GM21381 (cell line): Measurements from ENCODE around the gene CAVIN1.
"Not testable (repeated sequence)": the region's sequence is repeated elsewhere in the genome, so short reads cannot be mapped to it uniquely, and the experiment has no call there.

Experiments used
- ATAC-seq: cut with Tn5 transposase; IDR thresholded peaks from one replicate; pipeline ENCODE4 v1.9.1; 2021; ENCODE audit warnings: mild to moderate bottlenecking, moderate library complexity; ENCODE audit not compliant: unreplicated experiment

Gene CAVIN1

GRCh38 chr17:42406615-42407288, 16.3 kb downstream of the CAVIN1 start:
- ATAC-seq: no peak

- no peak for ATAC-seq
Observed at GRCh38 chr17:42405963-42406495, 17.0 kb downstream of the CAVIN1 start.

GRCh38 chr17:42405076-42405475, 18.0 kb downstream of the CAVIN1 start:
- no peak for ATAC-seq

- no peak for ATAC-seq
Observed at GRCh38 chr17:42404326-42405055, 18.6 kb downstream of the CAVIN1 start.

GRCh38 chr17:42403150-42403549, 19.9 kb downstream of the CAVIN1 start:
- no peak for ATAC-seq

GRCh38 chr17:42402117-42402516, 20.9 kb downstream of the CAVIN1 start:
- no peak for ATAC-seq

- ATAC-seq: not testable (repeated sequence)
Observed at GRCh38 chr17:42400844-42401375, 22.1 kb downstream of the CAVIN1 start.

GRCh38 chr17:42399948-42400843, 22.9 kb downstream of the CAVIN1 start:
- ATAC-seq: no peak

GRCh38 chr17:42399121-42399520, 23.9 kb downstream of the CAVIN1 start:
- no peak for ATAC-seq

GRCh38 chr17:42395601-42396000, 27.5 kb downstream of the CAVIN1 start:
- not testable (repeated sequence) for ATAC-seq

GRCh38 chr17:42394838-42395237, 28.2 kb downstream of the CAVIN1 start:
- no peak for ATAC-seq

GRCh38 chr17:42392692-42393415, 30.2 kb downstream of the CAVIN1 start:
- no peak for ATAC-seq

GRCh38 chr17:42391439-42391838, 31.6 kb downstream of the CAVIN1 start:
- not testable (repeated sequence) for ATAC-seq

- ATAC-seq: no peak
Observed at GRCh38 chr17:42389899-42390298, 33.2 kb downstream of the CAVIN1 start.

- ATAC-seq: no peak
Observed at GRCh38 chr17:42389135-42389417, 34.0 kb downstream of the CAVIN1 start.

- peak; percentile 87 for ATAC-seq
Observed at GRCh38 chr17:42388381-42389134, 34.5 kb downstream of the CAVIN1 start, which contains the start of gene STAT3. TSS of gene STAT3 (minus strand) at chr17:42388442. CDS start at chr17:42348516, 39,926 bp downstream.

- ATAC-seq: peak; percentile 6
Observed at GRCh38 chr17:42387661-42388380, 35.2 kb downstream of the CAVIN1 start.

- no peak for ATAC-seq
Observed at GRCh38 chr17:42386777-42387657, 36.0 kb downstream of the CAVIN1 start.
